ENCODE data around the gene SFXN5.

Gene SFXN5

DNA sequence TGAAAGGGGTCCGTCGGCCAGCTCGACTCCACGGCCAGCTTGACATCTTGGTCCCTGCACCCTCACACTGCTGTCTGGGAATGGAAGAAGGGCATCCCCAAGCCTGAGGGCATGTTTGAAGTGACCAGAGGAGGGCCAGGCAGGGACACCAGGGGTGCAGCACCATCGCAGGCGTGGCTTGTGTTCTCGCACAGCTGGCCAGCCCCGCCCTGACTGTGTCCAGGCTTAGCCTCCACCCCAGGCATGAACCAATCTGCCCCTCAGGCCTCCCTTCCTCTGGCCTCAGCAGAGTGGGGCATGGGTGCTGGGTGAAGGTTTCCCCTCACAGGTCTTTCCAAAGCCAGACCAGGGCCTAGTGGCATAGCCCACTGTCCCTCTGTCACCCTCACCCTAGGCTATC, 129.2 kb downstream of the SFXN5 start:
- Histone ChIP-seq H3K9ac (ENCODE audit: low read depth in 1 of 2, low read length in 2 of 2) (no peak overlapping the region), H3K4me1 (ENCODE audit: control insufficient read depth in 1 of 2, insufficient read depth in 2 of 2, low read length in 2 of 2) (no peaks in the 10 kb centered on the region), H3K27me3 (ENCODE audit: control insufficient read depth in 1 of 2, insufficient read depth in 2 of 2, low read length in 2 of 2) (peaks cover 0 to 2% of the 10 kb centered on the region in 2 donors), H3K27ac (ENCODE audit: low read depth, low read length) (no peak overlapping the region), H3K9me3 (ENCODE audit: control insufficient read depth in 1 of 2, low read length in 2 of 2) (no peaks in the 10 kb centered on the region), H3K4me3 (ENCODE audit: low read depth in 1 of 2, low read length in 2 of 2) (no peak overlapping the region), H3K36me3 (ENCODE audit: control insufficient read depth in 1 of 2, insufficient read depth in 2 of 2, low read length in 2 of 2) (peaks cover 5 to 8% of the 10 kb centered on the region in 2 donors)

- Histone ChIP-seq H3K4me3 (ENCODE audit: low read depth in 1 of 2, low read length in 2 of 2) (no peak overlapping the region), H3K9me3 (ENCODE audit: control insufficient read depth in 1 of 2, low read length in 2 of 2) (no peaks in the 10 kb centered on the region), H3K9ac (ENCODE audit: low read depth in 1 of 2, low read length in 2 of 2) (no peak overlapping the region), H3K36me3 (ENCODE audit: control insufficient read depth in 1 of 2, insufficient read depth in 2 of 2, low read length in 2 of 2) (peaks cover 5 to 8% of the 10 kb centered on the region in 2 donors), H3K27ac (ENCODE audit: low read depth, low read length) (no peak overlapping the region), H3K27me3 (ENCODE audit: control insufficient read depth in 1 of 2, insufficient read depth in 2 of 2, low read length in 2 of 2) (peaks cover 6 to 11% of the 10 kb centered on the region in 2 donors), H3K4me1 (ENCODE audit: control insufficient read depth in 1 of 2, insufficient read depth in 2 of 2, low read length in 2 of 2) (no peaks in the 10 kb centered on the region)
These were observed 130.7 kb downstream of the SFXN5 start for GRCh38 chr2:72940786-72941185.

- Histone ChIP-seq H3K36me3 (ENCODE audit: control insufficient read depth in 1 of 2, insufficient read depth in 2 of 2, low read length in 2 of 2) (peaks cover 5 to 8% of the 10 kb centered on the region in 2 donors), H3K9ac (ENCODE audit: low read depth in 1 of 2, low read length in 2 of 2) (no peak overlapping the region), H3K4me3 (ENCODE audit: low read depth in 1 of 2, low read length in 2 of 2) (no peak overlapping the region), H3K4me1 (ENCODE audit: control insufficient read depth in 1 of 2, insufficient read depth in 2 of 2, low read length in 2 of 2) (no peaks in the 10 kb centered on the region), H3K27me3 (ENCODE audit: control insufficient read depth in 1 of 2, insufficient read depth in 2 of 2, low read length in 2 of 2) (peaks cover 6 to 11% of the 10 kb centered on the region in 2 donors), H3K27ac (ENCODE audit: low read depth, low read length) (no peak overlapping the region), H3K9me3 (ENCODE audit: control insufficient read depth in 1 of 2, low read length in 2 of 2) (no peaks in the 10 kb centered on the region)
These were observed 131.2 kb downstream of the SFXN5 start for GRCh38 chr2:72940361-72940760.

- Histone ChIP-seq H3K4me3 (ENCODE audit: low read depth in 1 of 2, low read length in 2 of 2) (no peak overlapping the region), H3K9me3 (ENCODE audit: control insufficient read depth in 1 of 2, low read length in 2 of 2) (no peaks in the 10 kb centered on the region), H3K27me3 (ENCODE audit: control insufficient read depth in 1 of 2, insufficient read depth in 2 of 2, low read length in 2 of 2) (peaks cover 11% of the 10 kb centered on the region in 2 donors), H3K4me1 (ENCODE audit: control insufficient read depth in 1 of 2, insufficient read depth in 2 of 2, low read length in 2 of 2) (peaks cover 6 to 9% of the 10 kb centered on the region in 2 donors), H3K36me3 (ENCODE audit: control insufficient read depth in 1 of 2, insufficient read depth in 2 of 2, low read length in 2 of 2) (peaks cover 3 to 4% of the 10 kb centered on the region in 2 donors), H3K27ac (ENCODE audit: low read depth, low read length) (no peak overlapping the region), H3K9ac (ENCODE audit: low read depth in 1 of 2, low read length in 2 of 2) (no peak overlapping the region)
These were observed 133.1 kb downstream of the SFXN5 start for GRCh38 chr2:72938455-72938854.

GRCh38 chr2:72937356-72937669, 134.2 kb downstream of the SFXN5 start:
- Histone ChIP-seq H3K36me3 (ENCODE audit: control insufficient read depth in 1 of 2, insufficient read depth in 2 of 2, low read length in 2 of 2) (no peaks in the 10 kb centered on the region), H3K9me3 (ENCODE audit: control insufficient read depth in 1 of 2, low read length in 2 of 2) (no peaks in the 10 kb centered on the region), H3K27ac (ENCODE audit: low read depth, low read length) (no peak overlapping the region), H3K27me3 (ENCODE audit: control insufficient read depth in 1 of 2, insufficient read depth in 2 of 2, low read length in 2 of 2) (peaks cover 11 to 16% of the 10 kb centered on the region in 2 donors), H3K9ac (ENCODE audit: low read depth in 1 of 2, low read length in 2 of 2) (no peak overlapping the region), H3K4me1 (ENCODE audit: control insufficient read depth in 1 of 2, insufficient read depth in 2 of 2, low read length in 2 of 2) (peaks cover 11 to 15% of the 10 kb centered on the region in 2 donors), H3K4me3 (ENCODE audit: low read depth in 1 of 2, low read length in 2 of 2) (no peak overlapping the region)

GRCh38 chr2:72936660-72937355, 134.7 kb downstream of the SFXN5 start:
- Histone ChIP-seq H3K27me3 (ENCODE audit: control insufficient read depth in 1 of 2, insufficient read depth in 2 of 2, low read length in 2 of 2) (peaks cover 11 to 16% of the 10 kb centered on the region in 2 donors), H3K27ac (ENCODE audit: low read depth, low read length) (no peak overlapping the region), H3K4me1 (ENCODE audit: control insufficient read depth in 1 of 2, insufficient read depth in 2 of 2, low read length in 2 of 2) (peaks cover 13 to 15% of the 10 kb centered on the region in 2 donors), H3K9me3 (ENCODE audit: control insufficient read depth in 1 of 2, low read length in 2 of 2) (no peaks in the 10 kb centered on the region), H3K36me3 (ENCODE audit: control insufficient read depth in 1 of 2, insufficient read depth in 2 of 2, low read length in 2 of 2) (no peaks in the 10 kb centered on the region), H3K4me3 (ENCODE audit: low read depth in 1 of 2, low read length in 2 of 2) (no peak overlapping the region), H3K9ac (ENCODE audit: low read depth in 1 of 2, low read length in 2 of 2) (no peak overlapping the region)

DNA sequence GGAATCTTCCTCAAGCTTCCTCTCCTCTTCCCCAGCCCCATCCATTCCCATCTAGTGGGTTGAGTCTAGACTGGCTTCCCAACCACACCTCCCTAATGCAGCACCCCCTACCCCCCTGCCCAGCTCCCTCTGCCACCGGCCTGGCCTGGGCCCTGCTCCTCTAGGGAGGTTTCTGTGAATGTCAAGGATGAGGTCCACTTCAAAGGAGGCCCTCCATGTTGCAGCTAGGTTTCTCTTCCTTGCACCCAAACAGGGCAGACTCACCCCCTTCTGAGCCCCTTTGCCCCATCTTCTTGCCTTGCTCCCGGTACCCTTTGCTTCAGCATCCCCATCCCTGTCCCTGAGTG, 135.9 kb downstream of the SFXN5 start:
- Histone ChIP-seq H3K4me3 (ENCODE audit: low read depth in 1 of 2, low read length in 2 of 2) (no peak overlapping the region), H3K36me3 (ENCODE audit: control insufficient read depth in 1 of 2, insufficient read depth in 2 of 2, low read length in 2 of 2) (no peaks in the 10 kb centered on the region), H3K4me1 (ENCODE audit: control insufficient read depth in 1 of 2, insufficient read depth in 2 of 2, low read length in 2 of 2) (peaks cover 15 to 16% of the 10 kb centered on the region in 2 donors), H3K9ac (ENCODE audit: low read depth in 1 of 2, low read length in 2 of 2) (no peak overlapping the region), H3K27me3 (ENCODE audit: control insufficient read depth in 1 of 2, insufficient read depth in 2 of 2, low read length in 2 of 2) (peaks cover 11 to 16% of the 10 kb centered on the region in 2 donors), H3K27ac (ENCODE audit: low read depth, low read length) (no peak overlapping the region), H3K9me3 (ENCODE audit: control insufficient read depth in 1 of 2, low read length in 2 of 2) (no peaks in the 10 kb centered on the region)

DNA sequence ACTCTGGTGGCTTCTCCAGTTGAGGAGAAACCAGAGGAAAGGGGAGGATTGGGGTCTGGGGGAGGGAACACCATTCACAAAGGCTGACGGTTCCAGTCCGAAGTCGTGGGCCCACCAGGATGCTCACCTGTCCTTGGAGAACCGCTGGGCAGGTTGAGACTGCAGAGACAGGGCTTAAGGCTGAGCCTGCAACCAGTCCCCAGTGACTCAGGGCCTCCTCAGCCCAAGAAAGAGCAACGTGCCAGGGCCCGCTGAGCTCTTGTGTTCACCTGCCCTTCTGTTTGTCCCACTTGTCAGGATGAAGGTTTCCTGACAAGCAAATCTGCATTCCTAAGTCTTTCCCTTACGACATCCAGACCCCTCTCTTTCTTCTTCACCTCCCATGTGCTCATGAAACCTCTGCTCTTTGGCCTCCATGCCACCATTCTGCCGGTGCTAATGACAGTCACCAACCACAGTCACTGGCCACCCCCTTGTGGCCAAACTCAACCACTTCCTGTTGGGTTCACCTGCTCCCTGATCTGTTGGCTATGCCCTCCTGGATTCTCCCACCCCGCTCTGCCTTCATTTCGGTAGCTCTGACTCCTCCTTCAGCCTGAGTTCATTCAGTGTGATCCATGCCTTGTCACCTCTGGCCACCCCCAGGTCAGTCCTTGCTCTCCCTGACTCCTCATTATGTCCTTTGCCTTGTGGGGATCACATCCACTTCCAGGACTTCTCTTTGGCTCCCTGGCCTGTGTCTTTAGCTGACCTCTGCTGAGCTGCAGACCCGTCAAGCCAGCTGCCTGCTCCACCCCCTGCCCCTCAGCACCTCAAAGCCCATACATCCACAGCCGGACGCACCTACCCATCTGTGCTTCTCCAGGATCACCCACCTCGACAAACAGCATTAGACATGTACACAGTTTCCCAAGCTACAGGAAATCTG, 136.6 kb downstream of the SFXN5 start:
- Histone ChIP-seq H3K9ac (ENCODE audit: low read depth in 1 of 2, low read length in 2 of 2) (no peak overlapping the region), H3K4me1 (ENCODE audit: control insufficient read depth in 1 of 2, insufficient read depth in 2 of 2, low read length in 2 of 2) (peaks cover 15 to 16% of the 10 kb centered on the region in 2 donors), H3K9me3 (ENCODE audit: control insufficient read depth in 1 of 2, low read length in 2 of 2) (no peaks in the 10 kb centered on the region), H3K27ac (ENCODE audit: low read depth, low read length) (no peak overlapping the region), H3K36me3 (ENCODE audit: control insufficient read depth in 1 of 2, insufficient read depth in 2 of 2, low read length in 2 of 2) (no peaks in the 10 kb centered on the region), H3K27me3 (ENCODE audit: control insufficient read depth in 1 of 2, insufficient read depth in 2 of 2, low read length in 2 of 2) (peaks cover 15 to 16% of the 10 kb centered on the region in 2 donors), H3K4me3 (ENCODE audit: low read depth in 1 of 2, low read length in 2 of 2) (no peak overlapping the region)

DNA sequence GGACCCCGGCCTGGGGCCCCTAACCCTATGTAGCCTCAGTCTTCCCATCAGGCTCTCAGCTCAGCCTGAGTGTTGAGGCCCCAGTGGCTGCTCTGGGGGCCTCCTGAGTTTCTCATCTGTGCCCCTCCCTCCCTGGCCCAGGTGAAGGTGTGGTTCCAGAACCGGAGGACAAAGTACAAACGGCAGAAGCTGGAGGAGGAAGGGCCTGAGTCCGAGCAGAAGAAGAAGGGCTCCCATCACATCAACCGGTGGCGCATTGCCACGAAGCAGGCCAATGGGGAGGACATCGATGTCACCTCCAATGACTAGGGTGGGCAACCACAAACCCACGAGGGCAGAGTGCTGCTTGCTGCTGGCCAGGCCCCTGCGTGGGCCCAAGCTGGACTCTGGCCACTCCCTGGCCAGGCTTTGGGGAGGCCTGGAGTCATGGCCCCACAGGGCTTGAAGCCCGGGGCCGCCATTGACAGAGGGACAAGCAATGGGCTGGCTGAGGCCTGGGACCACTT, 137.8 kb downstream of the SFXN5 start:
- Histone ChIP-seq H3K36me3 (ENCODE audit: control insufficient read depth in 1 of 2, insufficient read depth in 2 of 2, low read length in 2 of 2) (no peaks in the 10 kb centered on the region), H3K27me3 (ENCODE audit: control insufficient read depth in 1 of 2, insufficient read depth in 2 of 2, low read length in 2 of 2) (peaks cover 22 to 26% of the 10 kb centered on the region in 2 donors), H3K9ac (ENCODE audit: low read depth in 1 of 2, low read length in 2 of 2) (no peak overlapping the region), H3K4me1 (ENCODE audit: control insufficient read depth in 1 of 2, insufficient read depth in 2 of 2, low read length in 2 of 2) (peaks cover 15 to 16% of the 10 kb centered on the region in 2 donors), H3K27ac (ENCODE audit: low read depth, low read length) (no peak overlapping the region), H3K4me3 (ENCODE audit: low read depth in 1 of 2, low read length in 2 of 2) (no peak overlapping the region), H3K9me3 (ENCODE audit: control insufficient read depth in 1 of 2, low read length in 2 of 2) (no peaks in the 10 kb centered on the region)

DNA sequence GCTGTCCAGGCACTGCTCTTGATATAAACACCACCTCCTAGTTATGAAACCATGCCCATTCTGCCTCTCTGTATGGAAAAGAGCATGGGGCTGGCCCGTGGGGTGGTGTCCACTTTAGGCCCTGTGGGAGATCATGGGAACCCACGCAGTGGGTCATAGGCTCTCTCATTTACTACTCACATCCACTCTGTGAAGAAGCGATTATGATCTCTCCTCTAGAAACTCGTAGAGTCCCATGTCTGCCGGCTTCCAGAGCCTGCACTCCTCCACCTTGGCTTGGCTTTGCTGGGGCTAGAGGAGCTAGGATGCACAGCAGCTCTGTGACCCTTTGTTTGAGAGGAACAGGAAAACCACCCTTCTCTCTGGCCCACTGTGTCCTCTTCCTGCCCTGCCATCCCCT, 138.3 kb downstream of the SFXN5 start:
- Histone ChIP-seq H3K9ac (ENCODE audit: low read depth in 1 of 2, low read length in 2 of 2) (no peak overlapping the region), H3K4me1 (ENCODE audit: control insufficient read depth in 1 of 2, insufficient read depth in 2 of 2, low read length in 2 of 2) (peaks cover 15 to 16% of the 10 kb centered on the region in 2 donors), H3K27ac (ENCODE audit: low read depth, low read length) (no peak overlapping the region), H3K4me3 (ENCODE audit: low read depth in 1 of 2, low read length in 2 of 2) (no peak overlapping the region), H3K27me3 (ENCODE audit: control insufficient read depth in 1 of 2, insufficient read depth in 2 of 2, low read length in 2 of 2) (peaks cover 27 to 31% of the 10 kb centered on the region in 2 donors), H3K36me3 (ENCODE audit: control insufficient read depth in 1 of 2, insufficient read depth in 2 of 2, low read length in 2 of 2) (no peaks in the 10 kb centered on the region), H3K9me3 (ENCODE audit: control insufficient read depth in 1 of 2, low read length in 2 of 2) (no peaks in the 10 kb centered on the region)
